NK-92 treated with Interleukin-12 subunit alpha and Interleukin-12 subunit beta, amount 100 ng/mL, for 24 hours (cell line): Measurements from ENCODE around the gene RPS8.
"Not testable (repeated sequence)": the region's sequence is repeated elsewhere in the genome, so short reads cannot be mapped to it uniquely, and the experiment has no call there.

Experiments used
- DNase-seq: peaks from one replicate; lab custom pipeline; 2025; lab: John Stamatoyannopoulos, UW

The RPS8 gene

DNA sequence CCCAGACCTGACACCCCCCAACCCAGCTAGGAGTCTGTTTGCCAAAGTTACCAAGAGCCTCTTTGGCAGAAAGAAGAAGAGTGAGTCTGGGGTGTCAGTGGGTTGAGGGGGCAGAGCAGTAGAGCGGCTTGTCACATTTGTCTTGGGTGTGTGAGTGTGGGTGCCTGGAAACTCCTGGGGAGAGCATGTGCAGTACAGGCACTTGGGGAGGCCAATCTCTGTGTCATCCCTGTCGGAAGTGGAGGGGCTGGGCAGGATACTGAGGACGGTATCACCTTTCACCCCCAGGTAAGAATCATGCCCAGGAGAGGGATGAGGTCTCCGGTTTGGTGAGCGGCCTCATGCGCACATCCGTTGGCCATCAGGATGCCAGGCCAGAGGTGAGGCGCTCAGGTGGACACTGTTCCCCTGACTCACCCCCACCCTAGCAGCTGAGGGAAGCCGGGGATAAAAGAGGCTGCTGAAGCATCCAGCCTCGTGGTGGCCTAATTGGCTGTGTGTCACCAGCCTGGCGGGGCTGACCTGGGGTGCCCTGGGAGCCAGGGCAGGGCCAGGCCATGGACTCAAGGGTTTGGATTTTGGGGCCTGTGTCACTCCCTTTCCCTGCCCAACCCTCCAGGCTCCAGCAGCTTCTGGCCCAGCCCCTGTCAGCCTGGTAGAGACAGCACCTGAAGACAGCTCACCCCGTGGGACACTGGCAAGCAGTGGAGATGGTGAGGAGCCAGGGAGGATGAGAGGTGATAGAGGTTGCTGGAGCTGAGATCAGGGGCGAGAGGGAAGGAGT, 28.2 kb downstream of the RPS8 start:
- no peak for DNase-seq

DNA sequence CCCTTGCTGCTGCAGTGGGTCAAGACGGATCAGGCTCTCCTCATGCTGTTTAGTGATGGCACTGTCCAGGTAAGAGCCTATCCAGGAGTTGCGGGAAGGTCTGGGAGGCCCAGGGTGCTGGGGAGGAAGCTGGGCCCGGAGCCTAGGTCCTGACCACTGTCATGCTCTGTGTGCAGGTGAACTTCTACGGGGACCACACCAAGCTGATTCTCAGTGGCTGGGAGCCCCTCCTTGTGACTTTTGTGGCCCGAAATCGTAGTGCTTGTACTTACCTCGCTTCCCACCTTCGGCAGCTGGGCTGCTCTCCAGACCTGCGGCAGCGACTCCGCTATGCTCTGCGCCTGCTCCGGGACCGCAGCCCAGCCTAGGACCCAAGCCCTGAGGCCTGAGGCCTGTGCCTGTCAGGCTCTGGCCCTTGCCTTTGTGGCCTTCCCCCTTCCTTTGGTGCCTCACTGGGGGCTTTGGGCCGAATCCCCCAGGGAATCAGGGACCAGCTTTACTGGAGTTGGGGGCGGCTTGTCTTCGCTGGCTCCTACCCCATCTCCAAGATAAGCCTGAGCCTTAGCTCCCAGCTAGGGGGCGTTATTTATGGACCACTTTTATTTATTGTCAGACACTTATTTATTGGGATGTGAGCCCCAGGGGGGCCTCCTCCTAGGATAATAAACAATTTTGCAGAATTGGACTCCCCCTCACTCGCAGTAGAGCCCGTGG, 30.1 kb downstream of the RPS8 start:
- DNase-seq: no peak

DNA sequence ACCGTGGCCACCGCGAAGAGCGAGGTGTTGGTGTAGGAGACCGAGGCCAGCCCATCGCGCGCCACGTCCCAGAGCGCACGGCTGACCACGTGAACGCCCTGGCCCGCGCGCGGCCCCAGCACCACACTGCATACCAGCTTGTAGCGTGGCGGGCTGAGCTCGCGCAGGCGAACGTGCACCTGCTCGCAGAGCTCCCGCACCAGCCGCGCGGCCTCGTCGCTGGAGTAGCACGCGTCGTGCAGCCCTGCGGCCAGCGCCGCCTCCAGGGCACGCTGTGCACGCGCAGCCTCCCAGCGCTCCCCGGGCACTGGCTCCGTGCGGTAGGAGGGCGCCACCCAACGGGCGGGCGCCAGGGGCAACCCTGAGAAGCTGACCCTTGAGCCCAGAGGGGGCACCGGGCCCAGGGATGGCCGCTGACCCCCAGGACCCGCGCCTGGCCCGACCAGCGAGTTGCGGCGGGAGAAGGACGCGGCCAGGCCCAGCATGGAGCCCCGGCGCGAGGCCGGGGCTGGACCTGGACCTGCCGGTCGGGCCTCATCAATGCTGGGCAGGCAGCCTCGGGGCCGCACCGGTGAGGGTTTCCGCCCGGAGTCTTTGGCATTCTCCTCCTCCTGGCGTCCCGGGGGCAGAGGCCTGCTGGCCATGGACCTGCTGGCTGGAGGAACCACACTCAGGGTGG, 30.8 kb downstream of the RPS8 start:
- no peak for DNase-seq

DNA sequence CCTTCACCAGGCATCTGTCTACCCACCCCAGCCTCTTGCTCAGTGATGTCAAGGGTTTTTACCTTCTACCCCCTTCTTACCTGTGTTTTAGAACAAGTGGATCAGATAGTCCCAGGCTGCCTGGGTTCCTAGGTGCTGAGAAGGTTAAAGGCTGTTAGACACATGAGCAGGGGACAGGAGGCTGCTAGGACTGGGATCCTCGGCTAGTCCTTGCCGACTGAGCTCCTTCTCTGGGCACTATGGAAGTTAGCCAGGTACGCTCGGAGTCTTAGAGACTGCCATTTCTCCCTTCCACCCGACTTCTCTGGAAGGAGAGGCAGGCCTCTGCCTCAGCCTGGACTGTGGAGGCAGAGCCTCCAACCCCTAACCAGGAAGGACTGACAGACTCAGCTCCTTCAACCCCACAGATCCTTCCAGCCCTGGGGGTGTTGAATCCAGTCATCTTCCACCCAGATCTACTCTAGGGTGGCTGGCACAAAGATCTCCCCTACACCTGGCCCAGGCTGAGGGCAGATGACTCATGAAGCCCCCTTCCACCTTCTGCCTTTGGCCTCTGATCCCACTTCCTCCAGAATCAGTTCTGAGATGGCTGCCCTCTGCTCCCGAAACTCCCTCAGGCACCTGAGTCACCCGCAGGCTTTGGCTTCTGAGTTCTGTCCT, 31.5 kb downstream of the RPS8 start, which contains the start of gene DYNLT4:
DYNLT4 (minus strand) TSS at position 648 of the 660 bp plus-strand sequence. CDS start 683 bp downstream, outside the sequence.
- no peak for DNase-seq

GRCh38 chr1:44807364-44808062, 32.2 kb downstream of the RPS8 start:
- peak; percentile 31 for DNase-seq

- no peak for DNase-seq
Measured at GRCh38 chr1:44808063-44808937, 33.0 kb downstream of the RPS8 start, which contains the start of gene BTBD19. Gene BTBD19, plus strand, starts transcription at chr1:44808523. Its CDS starts 298 bp downstream, at chr1:44808821.

DNA sequence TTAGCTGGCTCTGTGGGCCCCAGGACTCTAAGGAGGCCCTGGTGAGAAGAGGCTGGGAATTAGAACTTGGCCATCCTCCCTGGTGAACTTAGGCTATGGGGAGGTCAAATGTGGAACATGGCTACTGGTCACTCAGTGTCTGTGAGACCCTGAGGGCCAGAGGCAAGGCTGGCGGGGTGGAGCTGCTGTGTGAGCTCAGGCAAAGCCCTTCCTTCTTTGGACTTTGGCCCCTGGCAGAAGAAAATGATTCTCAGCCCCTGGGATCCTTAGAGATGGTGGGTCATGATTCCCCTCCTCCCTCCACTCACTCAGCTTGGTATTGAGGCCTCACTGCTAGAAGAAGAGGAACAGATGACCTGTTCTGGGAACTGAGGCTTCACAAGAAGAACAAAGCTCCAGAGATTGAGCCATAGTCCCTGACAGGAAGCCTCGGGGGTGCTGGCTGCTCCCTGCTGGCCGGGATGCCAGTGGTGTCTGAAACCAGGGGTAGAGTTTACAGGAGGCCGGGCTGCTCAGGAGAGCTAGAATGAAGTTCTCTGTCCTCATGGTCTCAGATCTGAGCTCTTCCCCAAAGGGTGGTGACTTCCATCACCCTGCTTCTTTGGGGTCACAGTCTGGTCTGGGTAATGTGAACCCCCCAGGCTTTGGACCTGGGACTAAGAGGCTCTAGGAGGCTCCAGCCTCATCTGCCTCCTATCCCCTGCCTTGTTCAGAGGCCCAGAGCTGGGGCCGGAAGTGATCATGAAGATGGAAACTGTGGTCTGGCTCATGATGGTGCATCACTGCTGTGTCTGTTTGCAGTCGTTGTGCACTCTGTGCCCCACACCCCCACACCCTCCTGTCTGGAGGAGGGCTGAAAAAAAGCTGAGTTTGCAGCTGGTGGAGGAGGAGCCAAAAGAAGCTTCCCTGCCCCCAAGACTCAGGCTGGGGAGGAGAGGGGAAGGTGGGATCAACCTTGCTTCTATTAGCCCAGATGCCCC, 33.9 kb downstream of the RPS8 start:
- peak; percentile 77 for DNase-seq

DNA sequence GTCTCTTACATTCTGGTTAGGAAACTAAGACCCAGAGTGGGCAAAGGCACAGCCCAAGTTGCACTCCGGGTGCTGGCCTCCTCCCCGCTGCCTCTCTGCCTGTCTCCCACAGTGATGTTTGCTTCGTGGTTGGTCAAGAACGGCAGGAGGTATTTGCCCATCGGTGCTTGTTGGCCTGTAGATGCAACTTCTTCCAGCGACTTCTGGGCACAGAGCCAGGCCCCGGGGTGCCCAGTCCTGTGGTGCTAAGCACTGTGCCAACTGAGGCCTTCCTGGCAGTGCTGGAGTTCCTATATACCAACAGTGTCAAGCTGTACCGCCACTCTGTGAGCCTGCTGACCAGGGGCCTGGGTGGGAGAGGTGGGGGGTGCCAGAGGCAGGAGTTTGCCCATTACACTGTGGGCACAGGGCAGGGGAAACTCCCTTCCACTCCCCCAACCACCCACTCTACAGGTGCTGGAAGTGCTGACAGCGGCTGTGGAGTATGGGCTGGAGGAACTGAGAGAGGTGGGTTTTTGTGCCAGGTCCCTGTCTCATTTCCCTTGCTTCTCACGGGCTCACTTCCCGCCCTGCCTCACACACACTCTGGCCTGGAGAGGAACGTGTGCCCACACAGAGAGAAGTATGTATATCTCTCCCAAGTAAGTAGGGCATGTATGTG, 34.9 kb downstream of the RPS8 start:
- no peak for DNase-seq

DNA sequence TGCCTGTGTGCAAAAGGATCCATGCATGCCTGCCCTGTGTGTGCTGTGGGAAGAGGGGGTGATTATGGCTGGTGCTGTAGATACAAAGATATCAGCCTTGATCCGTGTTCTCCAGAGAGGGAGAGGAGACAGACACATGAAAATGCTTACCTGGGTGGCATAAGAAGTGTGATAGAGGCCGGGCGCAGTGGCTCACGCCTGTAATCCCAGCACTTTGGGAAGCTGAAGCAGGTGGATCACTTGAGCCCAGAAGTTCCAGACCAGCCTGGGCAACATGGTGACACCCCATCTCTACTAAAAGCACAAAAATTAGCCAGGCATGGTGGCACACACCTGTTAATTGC, 35.4 kb downstream of the RPS8 start:
- not testable (repeated sequence) for DNase-seq

DNA sequence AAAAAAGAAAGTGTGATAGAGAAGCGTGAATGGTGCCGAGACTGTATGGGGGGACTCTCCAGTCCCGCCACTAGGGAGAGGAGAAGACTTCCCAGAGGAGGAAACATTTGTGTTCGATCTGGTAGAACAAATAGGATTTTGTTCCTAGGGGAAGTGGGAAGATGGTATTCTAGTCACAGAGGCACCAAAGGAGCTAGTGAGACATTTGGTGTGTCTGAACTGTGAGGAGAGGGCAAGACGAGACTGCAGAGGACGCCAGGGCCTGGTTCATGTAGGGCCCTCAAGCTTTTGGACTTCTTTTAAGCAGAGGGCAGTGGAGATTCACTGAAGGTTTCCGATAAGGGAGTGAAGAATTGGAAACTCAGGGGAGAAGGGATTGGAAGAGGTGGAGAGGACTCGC, 35.9 kb downstream of the RPS8 start:
- no peak for DNase-seq

GRCh38 chr1:44812822-44813543, 37.6 kb downstream of the RPS8 start:
- no peak for DNase-seq

GRCh38 chr1:44815926-44816325, 40.6 kb downstream of the RPS8 start:
- not testable (repeated sequence) for DNase-seq

GRCh38 chr1:44817307-44817706, 42.0 kb downstream of the RPS8 start:
- DNase-seq: no peak

- DNase-seq: no peak
Measured at GRCh38 chr1:44817771-44818495, 42.6 kb downstream of the RPS8 start.

- DNase-seq: no peak
Measured at GRCh38 chr1:44819196-44819607, 43.9 kb downstream of the RPS8 start.

DNA sequence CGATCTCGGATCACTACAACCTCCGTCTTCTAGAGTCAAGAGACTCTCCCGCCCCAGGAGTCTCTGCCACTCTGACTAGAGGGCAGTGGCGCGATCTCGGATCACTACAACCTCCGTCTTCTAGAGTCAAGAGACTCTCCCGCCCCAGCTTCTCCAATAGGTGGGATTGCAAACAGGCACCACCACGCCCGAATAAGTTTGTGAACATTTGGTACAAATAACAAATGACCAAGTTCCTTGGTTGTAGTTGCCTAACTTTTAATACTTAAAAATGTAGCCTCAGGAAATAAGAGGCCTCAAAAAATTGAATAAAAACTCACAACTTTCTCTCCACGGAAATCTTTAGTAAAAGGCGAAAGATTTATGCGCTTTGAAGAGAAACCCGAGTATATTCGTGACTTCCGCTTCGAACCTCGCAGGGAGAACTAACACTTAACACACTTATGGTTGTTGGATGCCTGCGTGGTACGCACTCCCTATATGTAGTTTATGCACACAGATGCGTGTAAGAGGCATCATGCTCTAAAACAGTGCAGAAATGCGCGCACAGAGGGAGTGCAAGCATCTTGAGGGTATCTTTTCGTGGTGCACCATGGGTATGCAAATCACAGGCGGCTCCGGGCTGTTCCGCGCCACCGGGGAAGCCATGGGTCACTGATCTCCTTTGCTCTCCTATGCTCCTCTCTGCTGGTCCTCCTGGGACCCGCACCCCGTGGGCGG, 44.4 kb downstream of the RPS8 start:
- peak; percentile 86 for DNase-seq
